Measurements from ENCODE around the gene PLEKHO2. TPM values are rescaled to one million over a fixed set of nuclear protein-coding genes. Genes with fewer than 3 reads are reported as not detected.

PLEKHO2 gene
- polyA plus RNA-seq, 3 donors, result 54.1 to 93.5 (median 78.0) TPM

- H3K9me3 Mint-ChIP-seq, result peaks cover 0 to 2% (median 0%) of the 10 kb centered on the region in 7 donors
- no peak overlapping the region for H3K4me3 Mint-ChIP-seq
- no peak for TF ChIP-seq CTCF (IDR thresholded peaks at IDR 0.05)
- Histone ChIP-seq H2AFZ (ENCODE audit: insufficient read depth, low read depth, low read length, poor library complexity, severe bottlenecking) (no peak overlapping the region), H3K9ac (ENCODE audit: insufficient read depth, low read length, poor library complexity, severe bottlenecking) (no peak overlapping the region), H3K4me2 (replicated peaks; ENCODE audit: extremely low read depth, low read length, poor library complexity, severe bottlenecking) (no peak overlapping the region), H3K4me1 (ENCODE audit: control insufficient read depth in 1 of 2, insufficient read depth in 2 of 2, low read length in 2 of 2) (no peaks in the 10 kb centered on the region), H3K79me2 (ENCODE audit: insufficient read depth, low read length) (no peaks in the 10 kb centered on the region), H3K4me3 (replicated peaks in 1 of 3; ENCODE audit: low read depth in 2 of 3, low read length in 3 of 3) (no peak overlapping the region), H3K9me3 (replicated peaks in 1 of 2; ENCODE audit: control insufficient read depth in 1 of 2, insufficient read depth in 1 of 2, low read length in 2 of 2) (no peaks in the 10 kb centered on the region), H3K36me3 (replicated peaks in 1 of 2; ENCODE audit: control insufficient read depth in 1 of 2, insufficient read depth in 2 of 2, low read length in 2 of 2) (no peaks in the 10 kb centered on the region), H3K27ac (ENCODE audit: low read depth in 1 of 2, low read length in 2 of 2) (no peak overlapping the region), H4K20me1 (ENCODE audit: insufficient read depth, low read length) (no peaks in the 10 kb centered on the region), H3K27me3 (ENCODE audit: control insufficient read depth in 2 of 2, insufficient read depth in 2 of 2, low read length in 2 of 2) (peaks cover 0 to 6% of the 10 kb centered on the region in 2 donors)
- intact Hi-C loops (cut with micrococcal nuclease), result no loop called here
- WGBS (ENCODE audit: insufficient coverage), result 99% methylated on average over 8 of the region's 9 CpGs
- no peak for DNase-seq
- H3K27ac Mint-ChIP-seq, result no peak overlapping the region
- peaks cover 6% of the 10 kb centered on the region in 2 donors for H3K36me3 Mint-ChIP-seq
- peaks cover 6 to 14% (median 13%) of the 10 kb centered on the region in 3 donors for H3K27me3 Mint-ChIP-seq (ENCODE audit: low read depth in 3 of 3)
- peaks cover under 1% of the 10 kb centered on the region for H3K4me1 Mint-ChIP-seq
Observed at GRCh38 chr15:64917211-64917610, 75.5 kb downstream of the PLEKHO2 start.

Other genes with a start within 250 kb of the PLEKHO2 start
- not detected for gene RBPMS2, start 66.3 kb upstream of the PLEKHO2 start, polyA plus RNA-seq
- gene PIF1, start 16.3 kb upstream of the PLEKHO2 start, polyA plus RNA-seq, result under 1 TPM in 2 of 3 donors, not detected in 1; 0.13 to 0.43 TPM
- 1 to 10 TPM in 1 of 3 donors, under 1 TPM in 2; 0.49 to 3.5 (median 0.90) TPM for gene ANKDD1A, start 70.0 kb downstream of the PLEKHO2 start, polyA plus RNA-seq
- gene SPG21, start 148.0 kb downstream of the PLEKHO2 start, polyA plus RNA-seq, result 100 to 1,000 TPM; 102 to 375 (median 358) TPM
- gene MTFMT, start 187.7 kb downstream of the PLEKHO2 start, polyA plus RNA-seq, result 10 to 100 TPM in 1 of 3 donors, 1 to 10 TPM in 2; 5.1 to 10.8 (median 9.0) TPM
- not detected for gene SLC51B, start 203.5 kb downstream of the PLEKHO2 start, polyA plus RNA-seq
- gene RASL12, start 226.1 kb downstream of the PLEKHO2 start, polyA plus RNA-seq, result not detected
- gene KBTBD13, start 234.8 kb downstream of the PLEKHO2 start, polyA plus RNA-seq, result not detected

All from CD14-positive monocyte (primary cell).